Measurements from ENCODE around the gene TRMT112.

- TF ChIP-seq CTCF (IDR thresholded peaks at IDR 0.05) (no peak), POLR2A (IDR thresholded peaks at IDR 0.05) (no peak)
These were observed 17.7 kb upstream of the TRMT112 start for GRCh38 chr11:64334764-64335735.
